ENCODE data around the gene UBE2D2.

Gene UBE2D2

DNA sequence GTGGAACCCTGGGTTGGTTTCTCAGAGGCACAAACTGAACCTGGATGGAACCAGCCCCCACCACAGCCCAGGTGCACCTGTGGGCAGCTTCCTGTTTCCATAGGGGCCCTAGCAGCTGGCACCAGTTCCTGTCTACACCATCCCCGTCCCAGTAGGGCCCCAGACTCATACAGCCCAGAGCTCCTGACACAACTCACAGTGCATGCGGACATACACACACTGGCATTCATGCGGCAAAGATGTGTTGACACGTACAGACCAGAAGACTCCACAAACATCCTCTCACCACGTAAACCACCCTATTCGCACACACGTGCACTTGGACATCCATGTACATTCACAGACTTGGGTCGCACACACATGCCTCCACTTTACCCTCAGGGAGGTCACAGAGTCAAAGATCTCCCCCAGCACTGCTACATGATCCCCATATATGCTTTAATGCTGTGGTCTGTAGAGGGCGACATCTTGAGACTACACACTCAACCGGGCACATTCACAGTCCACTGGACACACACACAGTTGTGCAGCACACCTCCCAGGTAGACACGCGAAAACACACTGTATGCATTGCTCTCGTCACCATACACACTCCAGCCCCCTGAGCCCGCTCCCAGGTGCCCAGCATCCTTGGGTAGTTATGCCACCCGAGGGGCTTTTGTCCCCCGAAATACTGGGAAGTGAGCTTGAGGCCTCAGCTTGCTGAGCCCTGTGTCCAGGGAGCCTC, 109.4 kb downstream of the UBE2D2 start:
- CTCF ChIA-PET: interaction anchor here (1.0 to 24.0 kb wide), 8 partner anchors 8 to 95 kb away, joined by 4 to 357 read pairs (median 66); partner anchors contain the start of gene CXXC5
- H3K4me1 ChIP-seq (ENCODE audit: control extremely low read depth in 1 of 4, control insufficient read depth in 4 of 4, insufficient read depth in 4 of 4, low read length in 3 of 4): peaks cover 21 to 96% (median 96%) of the 10 kb centered on the region in 4 experiments
- 26% methylated on average over 13 of the region's 16 CpGs for WGBS (ENCODE audit: insufficient coverage)
- peak overlapping the region; percentile 48 to 86 for H3K27ac ChIP-seq (ENCODE audit: insufficient read depth in 1 of 2, low read depth in 1 of 2, low read length in 2 of 2, poor library complexity in 1 of 2, severe bottlenecking in 2 of 2)
- H3K9me3 ChIP-seq (ENCODE audit: control extremely low read depth in 1 of 5, control insufficient read depth in 4 of 5, insufficient read depth in 2 of 5, low read depth in 1 of 5, low read length in 4 of 5): no peaks in the 10 kb centered on the region
- no peaks in the 10 kb centered on the region for H3K27me3 ChIP-seq (replicated peaks in 2 of 5; ENCODE audit: control insufficient read depth in 4 of 5, insufficient read depth in 5 of 5, low read length in 4 of 5)
- peaks cover 0 to 32% (median 0%) of the 10 kb centered on the region in 4 experiments for H3K36me3 ChIP-seq (ENCODE audit: control insufficient read depth in 4 of 4, insufficient read depth in 4 of 4, low read length in 3 of 4)
- DNase-seq: peak; percentile 78 to 98 (median 97)
- peak overlapping the region in 6 of 7 experiments; percentile 20 to 78 (median 54) for H3K4me3 ChIP-seq (ENCODE audit: control insufficient read depth in 1 of 7, extremely low read depth in 1 of 7, insufficient read depth in 4 of 7, low read depth in 2 of 7, low read length in 6 of 7)
- POLR2A ChIA-PET: interaction anchor here (0.6 to 4.9 kb wide), 12 partner anchors 9 to 520 kb away, joined by 3 to 62 read pairs (median 11); partner anchors contain the start of gene CXXC5

DNA sequence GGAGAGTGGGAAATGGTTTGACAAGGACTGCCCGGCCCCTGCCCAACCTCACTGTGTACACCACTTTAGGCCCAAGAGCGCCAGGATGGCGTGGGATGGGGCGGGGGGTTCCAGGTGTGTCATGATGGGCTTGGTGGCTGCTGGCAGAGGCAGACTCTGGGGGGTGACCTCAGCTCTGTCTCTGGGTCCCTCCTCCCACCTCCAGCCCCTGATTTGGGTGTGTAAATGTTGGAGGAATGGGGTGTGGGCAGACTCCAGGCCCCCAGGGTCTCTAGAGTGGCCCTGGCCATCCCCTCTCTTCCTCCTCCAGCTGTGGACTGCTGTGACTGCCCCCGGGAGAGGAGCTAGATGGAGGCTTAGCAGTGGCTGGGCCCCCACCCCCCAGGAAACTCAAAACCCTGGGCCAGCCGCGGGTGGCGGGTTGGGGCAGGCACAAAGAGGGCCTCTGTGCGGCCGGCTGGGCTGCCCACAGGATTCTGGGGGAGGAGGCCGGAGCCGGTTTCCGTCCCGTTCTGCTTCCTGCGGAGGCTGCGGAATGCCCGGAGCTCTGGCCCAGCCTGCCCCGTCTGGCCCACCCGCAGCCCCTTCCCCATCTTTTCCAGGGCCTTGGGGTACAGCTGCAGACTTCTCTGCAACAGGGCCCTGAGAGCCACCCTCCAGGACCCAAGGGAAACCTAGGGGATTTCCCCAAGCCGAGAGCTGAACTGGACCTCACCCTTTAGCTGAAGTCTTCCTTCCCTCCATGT, 110.1 kb downstream of the UBE2D2 start:
- Histone ChIP-seq H3K36me3 (ENCODE audit: control insufficient read depth in 4 of 4, insufficient read depth in 4 of 4, low read length in 3 of 4) (peaks cover 0 to 29% (median 0%) of the 10 kb centered on the region in 4 experiments), H3K27ac (ENCODE audit: insufficient read depth in 1 of 2, low read depth in 1 of 2, low read length in 2 of 2, poor library complexity in 1 of 2, severe bottlenecking in 2 of 2) (peak overlapping the region; percentile 48 to 86), H3K27me3 (replicated peaks in 2 of 5; ENCODE audit: control insufficient read depth in 4 of 5, insufficient read depth in 5 of 5, low read length in 4 of 5) (no peaks in the 10 kb centered on the region), H3K4me1 (ENCODE audit: control extremely low read depth in 1 of 4, control insufficient read depth in 4 of 4, insufficient read depth in 4 of 4, low read length in 3 of 4) (peaks cover 21 to 92% (median 92%) of the 10 kb centered on the region in 4 experiments), H3K9me3 (ENCODE audit: control extremely low read depth in 1 of 5, control insufficient read depth in 4 of 5, insufficient read depth in 2 of 5, low read depth in 1 of 5, low read length in 4 of 5) (no peaks in the 10 kb centered on the region), H3K4me3 (ENCODE audit: control insufficient read depth in 1 of 7, extremely low read depth in 1 of 7, insufficient read depth in 4 of 7, low read depth in 2 of 7, low read length in 6 of 7) (peak overlapping the region in 6 of 7 experiments; percentile 30 to 78 (median 54))
- ChIA-PET CTCF (interaction anchor here (2.4 to 24.0 kb wide), 5 partner anchors 12 to 40 kb away, joined by 15 to 357 read pairs (median 232); partner anchors contain the start of gene CXXC5), POLR2A (interaction anchor here (0.6 to 4.9 kb wide), 11 partner anchors 12 to 520 kb away, joined by 3 to 62 read pairs (median 11); partner anchors contain the start of gene CXXC5)
- 0% methylated on average over 3 of the region's 20 CpGs for WGBS (ENCODE audit: insufficient coverage)
- DNase-seq: peak in 2 of 3 donors; percentile 49 to 55

DNA sequence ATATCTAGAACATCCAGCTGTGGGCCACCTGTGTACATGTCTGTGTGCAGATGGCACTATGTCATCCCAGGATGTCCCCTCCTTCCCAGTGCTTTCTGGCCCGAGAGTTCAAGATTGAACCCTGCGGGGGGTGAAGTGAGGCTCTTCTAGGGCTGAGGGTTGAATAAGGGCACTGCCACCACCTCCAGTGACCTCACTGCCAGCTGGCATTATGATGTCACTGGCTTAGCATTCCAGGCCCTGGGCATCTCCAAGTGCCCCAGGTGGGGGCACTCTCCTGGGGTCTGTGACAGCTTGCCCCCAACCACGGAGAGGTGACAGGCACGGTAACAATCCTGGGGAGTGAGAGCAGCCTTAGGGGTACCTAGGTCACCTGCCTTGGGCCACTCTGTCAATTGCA, 114.1 kb downstream of the UBE2D2 start:
- ChIA-PET POLR2A (no interaction called here), CTCF (interaction anchor here (1.6 to 24.0 kb wide), 5 partner anchors 13 to 39 kb away, joined by 3 to 357 read pairs (median 232); partner anchors contain the start of gene CXXC5)
- Histone ChIP-seq H3K27me3 (replicated peaks in 2 of 5; ENCODE audit: control insufficient read depth in 4 of 5, insufficient read depth in 5 of 5, low read length in 4 of 5) (no peaks in the 10 kb centered on the region), H3K36me3 (ENCODE audit: control insufficient read depth in 4 of 4, insufficient read depth in 4 of 4, low read length in 3 of 4) (peaks cover 0 to 46% (median 7%) of the 10 kb centered on the region in 4 experiments), H3K27ac (ENCODE audit: insufficient read depth in 1 of 2, low read depth in 1 of 2, low read length in 2 of 2, poor library complexity in 1 of 2, severe bottlenecking in 2 of 2) (peak overlapping the region in 1 of 2 experiments; percentile 58), H3K4me1 (ENCODE audit: control extremely low read depth in 1 of 4, control insufficient read depth in 4 of 4, insufficient read depth in 4 of 4, low read length in 3 of 4) (peaks cover 9 to 84% (median 81%) of the 10 kb centered on the region in 4 experiments), H3K4me3 (ENCODE audit: control insufficient read depth in 1 of 7, extremely low read depth in 1 of 7, insufficient read depth in 4 of 7, low read depth in 2 of 7, low read length in 6 of 7) (peak overlapping the region in 1 of 7 experiments; percentile 16), H3K9me3 (ENCODE audit: control extremely low read depth in 1 of 5, control insufficient read depth in 4 of 5, insufficient read depth in 2 of 5, low read depth in 1 of 5, low read length in 4 of 5) (no peaks in the 10 kb centered on the region)
- WGBS (ENCODE audit: insufficient coverage): 90% methylated on average over 4 of the region's 4 CpGs
- DNase-seq: no peak

DNA sequence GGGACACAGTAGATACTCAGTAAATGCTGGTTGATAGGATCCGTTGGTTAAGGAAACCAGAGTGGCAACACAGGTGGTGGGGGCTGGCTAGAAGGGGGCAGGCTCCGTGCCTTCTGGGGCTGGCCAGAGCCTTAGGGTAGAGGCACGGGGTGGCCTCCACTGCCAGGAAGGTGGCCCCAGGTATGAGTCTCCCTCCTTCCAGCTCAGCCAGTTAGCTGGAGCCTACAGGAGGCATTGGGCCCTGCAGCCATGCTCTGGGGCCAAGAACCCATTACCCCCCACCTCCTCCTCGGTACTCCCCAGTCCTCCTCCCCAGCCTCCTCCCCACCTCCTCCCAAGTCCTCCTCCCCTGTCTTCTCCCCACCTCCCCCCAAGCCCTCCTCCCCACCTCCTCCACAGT, 114.7 kb downstream of the UBE2D2 start:
- Histone ChIP-seq H3K36me3 (ENCODE audit: control insufficient read depth in 4 of 4, insufficient read depth in 4 of 4, low read length in 3 of 4) (peaks cover 0 to 52% (median 12%) of the 10 kb centered on the region in 4 experiments), H3K4me3 (ENCODE audit: control insufficient read depth in 1 of 7, extremely low read depth in 1 of 7, insufficient read depth in 4 of 7, low read depth in 2 of 7, low read length in 6 of 7) (no peak overlapping the region), H3K4me1 (ENCODE audit: control extremely low read depth in 1 of 4, control insufficient read depth in 4 of 4, insufficient read depth in 4 of 4, low read length in 3 of 4) (peaks cover 9 to 78% (median 75%) of the 10 kb centered on the region in 4 experiments), H3K27ac (ENCODE audit: insufficient read depth in 1 of 2, low read depth in 1 of 2, low read length in 2 of 2, poor library complexity in 1 of 2, severe bottlenecking in 2 of 2) (no peak overlapping the region), H3K9me3 (ENCODE audit: control extremely low read depth in 1 of 5, control insufficient read depth in 4 of 5, insufficient read depth in 2 of 5, low read depth in 1 of 5, low read length in 4 of 5) (no peaks in the 10 kb centered on the region), H3K27me3 (replicated peaks in 2 of 5; ENCODE audit: control insufficient read depth in 4 of 5, insufficient read depth in 5 of 5, low read length in 4 of 5) (no peaks in the 10 kb centered on the region)
- peak in 1 of 3 donors; percentile 29 for DNase-seq
- CTCF ChIA-PET: interaction anchor here (1.7 to 24.0 kb wide), 6 partner anchors 9 to 40 kb away, joined by 6 to 357 read pairs (median 122); partner anchors contain the start of gene CXXC5
- 74% methylated on average over 3 of the region's 4 CpGs for WGBS (ENCODE audit: insufficient coverage)
- POLR2A ChIA-PET: no interaction called here

DNA sequence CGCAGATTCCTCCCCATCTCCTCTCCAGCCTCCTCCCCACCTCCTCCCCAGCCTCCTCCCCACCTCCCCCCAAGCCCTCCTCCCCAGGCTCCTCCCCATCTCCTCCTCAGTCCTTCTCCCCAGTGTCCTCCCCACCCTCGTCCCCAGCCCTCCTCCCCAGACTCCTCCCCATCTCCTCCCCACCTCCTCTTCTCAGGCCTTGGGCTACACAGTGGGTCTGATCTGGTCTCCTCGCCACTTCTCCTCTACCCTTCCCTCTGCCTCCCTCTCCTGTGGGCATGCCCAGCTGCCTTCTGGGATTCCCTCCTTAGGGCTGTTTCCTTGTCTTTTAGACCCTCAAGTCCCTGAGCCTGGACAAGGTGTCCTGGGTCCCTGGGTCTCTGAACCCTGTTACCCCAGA, 115.3 kb downstream of the UBE2D2 start:
- H3K27me3 ChIP-seq (replicated peaks in 2 of 5; ENCODE audit: control insufficient read depth in 4 of 5, insufficient read depth in 5 of 5, low read length in 4 of 5): no peaks in the 10 kb centered on the region
- peaks cover 9 to 72% (median 69%) of the 10 kb centered on the region in 4 experiments for H3K4me1 ChIP-seq (ENCODE audit: control extremely low read depth in 1 of 4, control insufficient read depth in 4 of 4, insufficient read depth in 4 of 4, low read length in 3 of 4)
- 72% methylated on average over 2 of the region's 3 CpGs for WGBS (ENCODE audit: insufficient coverage)
- DNase-seq: peak in 1 of 3 donors; percentile 23
- peaks cover 0 to 58% (median 18%) of the 10 kb centered on the region in 4 experiments for H3K36me3 ChIP-seq (ENCODE audit: control insufficient read depth in 4 of 4, insufficient read depth in 4 of 4, low read length in 3 of 4)
- no peak overlapping the region for H3K27ac ChIP-seq (ENCODE audit: insufficient read depth in 1 of 2, low read depth in 1 of 2, low read length in 2 of 2, poor library complexity in 1 of 2, severe bottlenecking in 2 of 2)
- ChIA-PET CTCF (interaction anchor here (0.8 to 24.0 kb wide), 7 partner anchors 9 to 78 kb away, joined by 3 to 357 read pairs (median 6); no protein-coding TSS in a partner anchor), POLR2A (interaction anchor here (0.6 kb wide), 1 partner anchor 25 kb away, joined by 3 read pairs; no protein-coding TSS in a partner anchor)
- no peaks in the 10 kb centered on the region for H3K9me3 ChIP-seq (ENCODE audit: control extremely low read depth in 1 of 5, control insufficient read depth in 4 of 5, insufficient read depth in 2 of 5, low read depth in 1 of 5, low read length in 4 of 5)
- H3K4me3 ChIP-seq (ENCODE audit: control insufficient read depth in 1 of 7, extremely low read depth in 1 of 7, insufficient read depth in 4 of 7, low read depth in 2 of 7, low read length in 6 of 7): no peak overlapping the region

DNA sequence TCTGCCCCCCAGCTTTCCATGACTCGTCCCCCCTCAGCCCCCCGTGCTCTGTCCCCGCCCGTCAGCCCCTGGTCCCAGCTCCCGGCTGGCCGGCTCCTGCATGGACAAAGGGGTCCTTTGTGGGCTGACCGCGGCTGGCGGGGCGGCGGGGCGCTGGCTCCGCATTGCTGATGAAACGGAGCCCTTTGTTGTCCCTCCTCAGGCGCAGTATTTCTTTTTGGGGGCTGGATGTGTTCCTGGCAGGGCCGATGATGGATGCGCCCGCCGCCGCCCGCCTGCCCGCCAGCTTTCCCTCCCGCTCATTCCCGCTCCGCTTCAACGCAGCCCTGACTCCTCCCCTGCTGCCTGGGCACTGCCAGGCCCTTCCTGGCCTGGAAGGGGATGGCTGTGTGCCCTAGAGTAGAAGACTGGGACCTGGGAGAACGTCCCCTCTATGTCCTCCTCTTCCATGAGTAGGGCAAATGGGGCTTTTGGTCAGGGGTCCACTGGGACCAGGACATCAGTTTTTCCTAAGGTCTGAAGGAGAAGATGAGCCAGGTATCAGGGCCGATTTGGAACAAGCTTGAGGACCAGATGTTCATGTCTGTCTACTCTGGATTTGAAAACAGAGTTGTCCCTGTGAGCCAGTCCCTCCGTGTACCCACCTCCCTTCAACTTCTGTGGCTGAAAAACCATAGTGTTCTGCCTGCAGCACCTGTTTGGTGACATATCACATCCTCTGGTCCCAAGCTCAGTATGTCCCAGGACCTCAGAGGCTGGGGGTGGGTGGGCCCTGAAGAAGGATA, 116.0 kb downstream of the UBE2D2 start:
- peaks cover 4 to 65% (median 62%) of the 10 kb centered on the region in 4 experiments for H3K4me1 ChIP-seq (ENCODE audit: control extremely low read depth in 1 of 4, control insufficient read depth in 4 of 4, insufficient read depth in 4 of 4, low read length in 3 of 4)
- POLR2A ChIA-PET: interaction anchor here (0.6 kb wide), 1 partner anchor 25 kb away, joined by 3 read pairs; no protein-coding TSS in a partner anchor
- CTCF ChIA-PET: interaction anchor here (0.8 to 24.0 kb wide), 17 partner anchors 10 to 102 kb away, joined by 3 to 357 read pairs (median 4); partner anchors contain the start of gene CXXC5
- WGBS (ENCODE audit: insufficient coverage): 70% methylated on average over 7 of the region's 29 CpGs
- peak overlapping the region in 1 of 2 experiments; percentile 49 for H3K27ac ChIP-seq (ENCODE audit: insufficient read depth in 1 of 2, low read depth in 1 of 2, low read length in 2 of 2, poor library complexity in 1 of 2, severe bottlenecking in 2 of 2)
- peaks cover 0 to 65% (median 25%) of the 10 kb centered on the region in 4 experiments for H3K36me3 ChIP-seq (ENCODE audit: control insufficient read depth in 4 of 4, insufficient read depth in 4 of 4, low read length in 3 of 4)
- DNase-seq: no peak
- no peaks in the 10 kb centered on the region for H3K27me3 ChIP-seq (replicated peaks in 2 of 5; ENCODE audit: control insufficient read depth in 4 of 5, insufficient read depth in 5 of 5, low read length in 4 of 5)
- no peaks in the 10 kb centered on the region for H3K9me3 ChIP-seq (ENCODE audit: control extremely low read depth in 1 of 5, control insufficient read depth in 4 of 5, insufficient read depth in 2 of 5, low read depth in 1 of 5, low read length in 4 of 5)
- H3K4me3 ChIP-seq (ENCODE audit: control insufficient read depth in 1 of 7, extremely low read depth in 1 of 7, insufficient read depth in 4 of 7, low read depth in 2 of 7, low read length in 6 of 7): no peak overlapping the region

Measured in common myeloid progenitor, CD34-positive (primary cell).